ENCODE data around the gene ANKMY1.

Gene ANKMY1

GRCh38 chr2:240430595-240430994, 127.2 kb downstream of the ANKMY1 start:
- H3K36me3 Mint-ChIP-seq: no peaks in the 10 kb centered on the region
- H3K9me3 Mint-ChIP-seq: no peaks in the 10 kb centered on the region
- ATAC-seq: no peak
- no peak overlapping the region for H3K27ac Mint-ChIP-seq
- no peak overlapping the region for H3K4me3 Mint-ChIP-seq
- peaks cover 13% of the 10 kb centered on the region for H3K4me1 Mint-ChIP-seq
- no peak for DNase-seq (ENCODE audit: low spot score in 2 of 2)

- Mint-ChIP-seq H3K4me1 (peaks cover 13% of the 10 kb centered on the region), H3K27ac (no peak overlapping the region), H3K9me3 (no peaks in the 10 kb centered on the region), H3K4me3 (no peak overlapping the region), H3K36me3 (no peaks in the 10 kb centered on the region)
- DNase-seq (ENCODE audit: low spot score in 2 of 2) (no peak), ATAC-seq (no peak)
Observed at GRCh38 chr2:240429872-240430491, 127.8 kb downstream of the ANKMY1 start.
